ENCODE data around the gene SCN10A.

Gene SCN10A

DNA sequence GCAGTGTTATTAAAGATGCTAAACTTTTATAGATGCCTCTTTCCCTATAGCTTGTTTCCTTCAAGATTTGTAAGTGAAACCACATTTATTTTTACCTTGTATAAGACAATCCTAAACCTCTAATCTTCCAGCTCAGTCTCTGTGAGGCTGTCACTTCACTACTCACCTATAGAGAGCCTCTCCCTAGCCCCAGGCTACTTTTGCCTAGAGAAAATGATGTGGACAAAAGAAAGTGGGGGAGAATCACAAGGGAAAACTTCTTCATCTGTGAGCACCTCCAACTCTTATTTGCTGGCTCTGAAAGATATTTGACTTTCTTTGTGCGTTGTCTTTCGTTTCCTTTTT lies 91.7 kb downstream of the SCN10A start:
- intact Hi-C loops (cut with DNase I) = no loop called here
- DNase-seq = no peak

GRCh38 chr3:38723569-38724391 lies 92.2 kb downstream of the SCN10A start:
- no peak for DNase-seq

DNA sequence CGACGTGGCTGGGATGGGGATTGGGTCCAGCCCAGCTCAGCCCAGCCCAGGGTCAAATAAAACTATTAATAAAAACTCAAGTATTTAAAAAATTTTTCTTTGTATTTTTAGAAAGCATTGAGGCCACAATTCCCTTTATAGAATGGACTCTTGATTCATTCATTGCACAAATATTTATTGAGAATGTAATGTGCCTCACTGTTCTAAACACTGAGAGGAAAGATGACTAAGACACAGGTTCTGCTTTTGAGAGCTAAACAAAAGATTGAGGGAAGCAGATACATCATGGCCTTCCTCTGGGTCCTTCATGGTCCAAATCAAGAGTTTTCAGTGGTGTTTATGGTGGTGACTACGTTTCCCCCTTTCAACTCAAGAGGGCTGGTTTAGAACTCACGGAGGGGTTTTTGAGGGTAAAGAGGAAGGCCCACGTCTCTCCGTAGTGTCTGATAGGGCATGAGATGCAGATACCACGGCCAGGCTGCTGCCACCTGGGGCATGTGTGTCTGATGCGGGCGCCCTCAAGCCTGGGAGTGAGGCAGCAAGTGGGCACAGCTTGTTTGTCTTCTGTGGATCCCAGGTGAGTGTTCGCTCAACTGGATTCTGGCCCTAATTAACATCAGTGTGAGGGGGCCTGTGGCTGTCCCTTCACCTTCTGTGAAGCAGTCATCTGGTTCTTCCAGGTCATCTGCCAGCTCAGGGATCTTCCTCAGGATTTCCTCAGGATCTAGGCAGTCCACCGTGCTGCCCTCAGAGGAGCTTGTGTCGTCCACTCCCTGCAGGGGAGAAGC lies 93.0 kb downstream of the SCN10A start:
- no peak for DNase-seq
- intact Hi-C loops (cut with DNase I) = no loop called here

More at GRCh38 chr3:38723569-38724391, 92.2 kb downstream of the SCN10A start:
- intact Hi-C loops (cut with DNase I) = no loop called here

DNA sequence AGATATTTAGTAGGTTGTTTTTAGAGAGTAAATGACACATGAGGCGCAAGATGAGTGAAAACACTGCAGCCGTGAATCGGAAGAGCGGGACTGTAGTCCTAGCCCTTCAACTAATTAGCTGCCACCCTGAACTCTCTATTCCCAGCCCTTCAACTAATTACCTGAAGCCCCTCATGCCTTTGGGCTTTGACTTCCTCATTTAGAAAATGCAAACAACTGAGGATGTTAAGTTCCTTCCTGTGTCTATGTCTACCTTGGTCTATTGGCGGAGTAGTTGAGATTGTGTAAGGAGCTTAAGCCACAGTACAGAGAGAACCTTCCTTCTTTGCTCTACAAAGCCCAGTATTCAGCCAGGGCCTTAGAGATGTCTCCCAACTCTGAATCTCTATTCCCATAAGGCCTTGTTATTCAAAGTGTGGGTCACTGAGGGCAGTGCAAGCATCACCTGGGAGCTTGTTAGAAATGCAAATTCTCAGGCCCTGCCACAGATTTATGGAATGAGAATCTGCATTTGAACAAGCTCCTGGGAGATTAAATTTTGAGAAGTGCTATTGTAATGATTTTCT lies 94.7 kb downstream of the SCN10A start:
- DNase-seq = no peak
- intact Hi-C loops (cut with DNase I) = no loop called here

- intact Hi-C loops (cut with DNase I) = no loop called here
- no peak for DNase-seq
These were observed 95.6 kb downstream of the SCN10A start for GRCh38 chr3:38720465-38720864.

- DNase-seq = no peak
- intact Hi-C loops (cut with DNase I) = no loop called here
These were observed 98.4 kb downstream of the SCN10A start for GRCh38 chr3:38717355-38718240.

- intact Hi-C loops (cut with DNase I) = no loop called here
These were observed 102.9 kb downstream of the SCN10A start for GRCh38 chr3:38713121-38713520.

DNA sequence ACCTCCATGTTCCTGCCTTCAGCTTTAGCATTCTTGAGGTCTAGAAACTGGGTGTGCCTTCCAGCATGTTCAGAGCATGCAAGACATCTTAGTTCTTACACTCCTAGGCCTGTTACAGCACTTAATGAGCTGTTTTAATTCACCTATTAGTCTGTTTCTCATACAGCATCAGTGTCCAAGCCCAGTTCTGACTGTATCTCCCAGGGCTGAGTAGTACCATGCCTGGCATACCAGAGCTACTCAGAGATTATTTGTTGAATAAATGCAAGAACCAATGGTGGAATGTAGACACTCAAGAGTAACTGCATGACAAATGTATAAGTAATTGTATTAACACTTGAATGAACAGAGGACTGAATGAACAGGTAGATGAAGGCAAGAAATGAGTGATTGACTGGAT lies 104.7 kb downstream of the SCN10A start:
- intact Hi-C loops (cut with DNase I) = no loop called here
- no peak for DNase-seq

More at GRCh38 chr3:38713121-38713520, 102.9 kb downstream of the SCN10A start:
- no peak for DNase-seq

DNA sequence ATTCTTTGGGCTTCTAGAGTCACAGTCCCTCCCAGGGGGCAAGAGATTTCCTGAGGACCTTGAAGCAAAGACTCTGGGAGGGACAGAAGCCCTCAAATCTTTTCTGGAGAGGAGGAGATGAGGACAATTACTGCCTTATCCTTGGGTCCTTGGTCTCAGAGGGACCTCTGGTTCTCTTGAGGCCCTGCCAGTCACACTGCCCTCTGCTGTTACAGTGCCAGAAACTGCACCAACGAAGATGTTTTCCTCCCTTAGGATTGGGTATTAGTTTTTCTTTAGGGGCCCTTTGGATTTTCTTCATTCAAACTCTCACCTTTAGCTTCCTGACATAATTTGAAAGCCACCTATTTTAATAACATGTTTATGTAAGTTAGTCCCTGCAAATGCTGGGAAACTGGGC lies 108.3 kb downstream of the SCN10A start:
- no peak for DNase-seq
- intact Hi-C loops (cut with DNase I) = no loop called here

DNA sequence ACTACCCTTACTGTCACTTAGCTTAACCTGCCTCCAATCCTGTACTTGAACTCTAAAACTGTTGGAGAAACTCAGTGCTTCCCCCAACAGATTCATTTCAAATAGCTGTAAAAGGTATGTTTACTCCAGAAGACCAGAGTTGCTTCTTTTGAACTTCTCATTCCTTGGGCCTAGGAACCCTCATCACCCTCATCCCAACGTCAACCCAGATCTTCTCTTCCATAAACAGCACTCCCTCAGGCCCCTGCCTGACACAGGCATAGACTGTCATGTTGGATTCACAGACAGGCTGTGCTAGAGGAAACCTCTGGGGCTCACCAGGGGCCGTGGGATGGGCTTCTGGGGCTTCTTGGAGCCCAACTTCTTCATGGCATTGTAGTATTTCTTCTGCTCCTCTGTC lies 109.1 kb downstream of the SCN10A start:
- intact Hi-C loops (cut with DNase I) = no loop called here
- no peak for DNase-seq

GRCh38 chr3:38702231-38702630 lies 113.8 kb downstream of the SCN10A start:
- no peak for DNase-seq
- intact Hi-C loops (cut with DNase I) = no loop called here

GRCh38 chr3:38698760-38699159 lies 117.3 kb downstream of the SCN10A start:
- no peak for DNase-seq
- intact Hi-C loops (cut with DNase I) = no loop called here

GRCh38 chr3:38698061-38698460 lies 118.0 kb downstream of the SCN10A start:
- DNase-seq = no peak
- intact Hi-C loops (cut with DNase I) = no loop called here

- intact Hi-C loops (cut with DNase I) = no loop called here
- no peak for DNase-seq
These were observed 120.0 kb downstream of the SCN10A start for GRCh38 chr3:38696034-38696433.

DNA sequence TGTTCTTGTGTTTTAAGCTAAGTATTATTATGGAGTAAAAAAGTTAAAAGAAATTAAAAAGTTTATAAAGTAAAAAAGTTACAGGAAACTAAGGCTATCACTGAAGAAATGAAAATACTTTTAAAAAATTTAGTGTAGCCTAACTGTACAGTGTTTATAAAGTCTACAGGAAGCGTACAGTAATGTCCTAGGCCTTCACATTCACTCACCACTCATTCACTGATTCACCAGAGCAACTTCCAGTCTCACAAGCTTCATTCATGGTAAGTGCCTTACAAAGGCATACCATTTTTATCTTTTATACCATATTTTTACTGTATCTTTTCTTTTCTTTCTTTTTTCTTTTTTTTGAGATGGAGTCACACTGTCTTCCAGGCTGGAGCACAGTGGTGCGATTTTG lies 125.8 kb downstream of the SCN10A start:
- DNase-seq = no peak
- intact Hi-C loops (cut with DNase I) = no loop called here

DNA sequence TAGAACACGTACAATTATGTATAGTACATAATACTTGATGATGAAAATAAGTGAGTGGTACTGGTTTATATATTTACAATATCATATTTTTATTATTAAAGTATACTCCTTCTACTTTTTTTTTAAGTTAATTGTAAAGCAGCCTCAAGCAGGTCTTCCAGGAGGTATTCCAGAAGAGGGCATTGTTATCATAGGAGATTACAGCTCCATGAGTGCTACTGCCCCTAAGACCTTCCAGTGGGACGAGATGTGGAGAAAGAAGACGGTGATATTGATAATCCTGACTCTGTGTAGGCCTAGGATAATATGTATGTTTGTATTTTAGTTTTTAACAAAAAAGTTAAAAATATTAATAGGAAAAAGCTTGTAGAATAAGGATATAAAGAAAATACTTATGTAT lies 126.2 kb downstream of the SCN10A start:
- intact Hi-C loops (cut with DNase I) = no loop called here

GRCh38 chr3:38689346-38689745 lies 126.7 kb downstream of the SCN10A start:
- intact Hi-C loops (cut with DNase I) = no loop called here
- no peak for DNase-seq

More for the DNA sequence above, 126.2 kb downstream of the SCN10A start:
- no peak for DNase-seq

DNA sequence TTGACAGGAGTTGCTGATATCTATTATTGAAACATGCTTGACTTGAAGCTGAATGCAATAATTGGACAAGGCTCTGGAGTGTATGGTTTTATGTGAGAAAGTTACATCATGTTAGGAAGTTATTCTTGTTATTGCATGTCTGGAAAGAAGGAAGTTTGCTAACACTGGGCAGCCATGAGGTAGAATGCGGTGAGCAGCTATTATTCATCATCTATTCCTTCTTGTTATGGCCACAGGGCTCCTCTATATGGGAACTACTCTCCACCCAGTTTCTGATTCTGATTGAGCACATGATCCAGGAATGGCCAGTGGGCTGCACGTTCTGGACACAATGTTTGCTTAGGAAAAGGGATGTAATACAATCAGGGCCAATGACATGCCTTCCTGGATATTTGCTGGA lies 128.7 kb downstream of the SCN10A start:
- DNase-seq = no peak
- intact Hi-C loops (cut with DNase I) = no loop called here

GRCh38 chr3:38684546-38684945 lies 131.5 kb downstream of the SCN10A start:
- no peak for DNase-seq
- intact Hi-C loops (cut with DNase I) = no loop called here
